HG02798 (cell line): ENCODE data around the gene SNED1.

Experiments used
- ATAC-seq: cut with Tn5 transposase; IDR thresholded peaks from one replicate; pipeline ENCODE4 v1.9.1; 2021; ENCODE audit warnings: mild to moderate bottlenecking; ENCODE audit not compliant: unreplicated experiment, poor library complexity

SNED1 gene

GRCh38 chr2:241040081-241040803 lies 41.8 kb downstream of the SNED1 start:
- no peak for ATAC-seq

GRCh38 chr2:241041589-241042158 lies 43.3 kb downstream of the SNED1 start:
- peak; percentile 56 for ATAC-seq

GRCh38 chr2:241043581-241043980 lies 45.2 kb downstream of the SNED1 start:
- ATAC-seq = no peak

- ATAC-seq = no peak
Observed at GRCh38 chr2:241047253-241048010, 49.0 kb downstream of the SNED1 start.

- no peak for ATAC-seq
Observed at GRCh38 chr2:241048149-241048948, 49.9 kb downstream of the SNED1 start.

- ATAC-seq = no peak
Observed at GRCh38 chr2:241048949-241049343, 50.5 kb downstream of the SNED1 start.

GRCh38 chr2:241049739-241050623 lies 51.6 kb downstream of the SNED1 start:
- no peak for ATAC-seq

- no peak for ATAC-seq
Observed at GRCh38 chr2:241050624-241051577, 52.5 kb downstream of the SNED1 start.

- no peak for ATAC-seq
Observed at GRCh38 chr2:241051578-241052487, 53.4 kb downstream of the SNED1 start.

GRCh38 chr2:241052677-241053360 lies 54.4 kb downstream of the SNED1 start:
- ATAC-seq = no peak

GRCh38 chr2:241053576-241054251 lies 55.3 kb downstream of the SNED1 start:
- no peak for ATAC-seq

- no peak for ATAC-seq
Observed at GRCh38 chr2:241061275-241061674, 62.9 kb downstream of the SNED1 start.

GRCh38 chr2:241062389-241063092 lies 64.1 kb downstream of the SNED1 start:
- no peak for ATAC-seq

- no peak for ATAC-seq
Observed at GRCh38 chr2:241063093-241063551, 64.7 kb downstream of the SNED1 start.

- no peak for ATAC-seq
Observed at GRCh38 chr2:241063587-241063986, 65.2 kb downstream of the SNED1 start.
